Measurements from ENCODE around the gene CAPN13.

DNA sequence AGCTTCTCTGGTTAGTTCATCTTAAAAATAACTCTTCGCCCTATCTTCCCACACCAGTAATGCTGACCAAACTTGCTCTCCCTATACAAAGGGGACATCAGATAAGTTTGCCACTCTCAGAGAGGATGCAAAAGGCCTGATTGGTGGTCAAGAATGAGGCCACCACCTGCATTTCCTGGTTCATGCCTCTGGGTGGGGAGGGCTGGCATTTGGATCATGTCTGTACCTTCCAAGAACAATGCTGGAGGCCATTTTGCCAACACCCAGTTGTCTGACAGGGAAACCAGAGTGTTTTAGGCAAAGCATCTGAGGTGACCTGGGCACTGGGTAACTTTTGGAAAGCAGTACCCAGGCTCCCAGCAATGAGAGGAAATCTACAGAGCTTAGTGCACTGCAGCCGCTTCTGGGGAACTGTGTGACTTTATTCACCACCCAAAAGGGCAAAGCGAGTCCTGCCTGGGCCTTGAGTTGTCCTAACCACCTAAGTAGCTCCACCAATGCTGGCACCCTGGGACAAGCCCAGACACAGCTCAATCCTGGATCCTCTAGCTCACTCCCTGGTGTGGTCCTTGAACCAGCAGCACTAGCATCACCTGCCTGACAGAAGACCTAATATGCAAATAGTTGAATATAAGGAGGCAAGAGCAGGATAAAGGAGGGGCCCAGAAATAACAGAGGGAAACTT lies 35.1 kb downstream of the CAPN13 start:
- TF ChIP-seq TAF1 (IDR thresholded peaks at IDR 0.05; ENCODE audit: low read depth), result no peak
- TF ChIP-seq, protein P1, sequence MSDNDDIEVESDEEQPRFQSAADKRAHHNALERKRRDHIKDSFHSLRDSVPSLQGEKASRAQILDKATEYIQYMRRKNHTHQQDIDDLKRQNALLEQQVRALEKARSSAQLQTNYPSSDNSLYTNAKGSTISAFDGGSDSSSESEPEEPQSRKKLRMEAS (IDR thresholded peaks at IDR 0.05), result no peak
- TF ChIP-seq CREB1 (IDR thresholded peaks at IDR 0.05; ENCODE audit: low read depth), result no peak
